HuH-7.5 (cell line): ENCODE measurements around the gene SAV1.
"Not testable (repeated sequence)": the region's sequence is repeated elsewhere in the genome, so short reads cannot be mapped to it uniquely, and the experiment has no call there.

Experiments used
- DNase-seq: peaks from one replicate; pipeline ENCODE4 v3.0.0; 2011; ENCODE audit warnings: low spot score

Gene SAV1

GRCh38 chr14:50665300-50665699 is 2.8 kb downstream of the SAV1 start:
- not testable (repeated sequence) for DNase-seq

- DNase-seq, result not testable (repeated sequence)
Observed at GRCh38 chr14:50664579-50664978, 3.5 kb downstream of the SAV1 start.

- DNase-seq, result no peak
Observed at GRCh38 chr14:50659327-50659974, 8.7 kb downstream of the SAV1 start.

GRCh38 chr14:50658203-50658602 is 9.9 kb downstream of the SAV1 start:
- DNase-seq, result no peak

- no peak for DNase-seq
Observed at GRCh38 chr14:50657753-50658152, 10.4 kb downstream of the SAV1 start.

GRCh38 chr14:50656776-50657175 is 11.3 kb downstream of the SAV1 start:
- no peak for DNase-seq

GRCh38 chr14:50649691-50650090 is 18.4 kb downstream of the SAV1 start:
- DNase-seq, result no peak

- DNase-seq, result no peak
Observed at GRCh38 chr14:50647753-50648152, 20.4 kb downstream of the SAV1 start.

- no peak for DNase-seq
Observed at GRCh38 chr14:50647282-50647681, 20.8 kb downstream of the SAV1 start.

- DNase-seq, result no peak
Observed at GRCh38 chr14:50635141-50635540, 33.0 kb downstream of the SAV1 start.

GRCh38 chr14:50633954-50634353 is 34.2 kb downstream of the SAV1 start:
- no peak for DNase-seq

GRCh38 chr14:50631408-50631821 is 36.7 kb downstream of the SAV1 start:
- no peak for DNase-seq

- DNase-seq, result not testable (repeated sequence)
Observed at GRCh38 chr14:50624947-50625346, 43.2 kb downstream of the SAV1 start.

- DNase-seq, result no peak
Observed at GRCh38 chr14:50624447-50624846, 43.7 kb downstream of the SAV1 start.

GRCh38 chr14:50622978-50623377 is 45.1 kb downstream of the SAV1 start:
- DNase-seq, result no peak

GRCh38 chr14:50620341-50620740 is 47.8 kb downstream of the SAV1 start:
- no peak for DNase-seq

GRCh38 chr14:50619569-50620141 is 48.5 kb downstream of the SAV1 start:
- DNase-seq, result no peak

GRCh38 chr14:50616275-50616674 is 51.8 kb downstream of the SAV1 start:
- DNase-seq, result no peak

GRCh38 chr14:50615552-50615951 is 52.6 kb downstream of the SAV1 start:
- no peak for DNase-seq

GRCh38 chr14:50615056-50615455 is 53.0 kb downstream of the SAV1 start:
- no peak for DNase-seq

- no peak for DNase-seq
Observed at GRCh38 chr14:50612806-50613205, 55.3 kb downstream of the SAV1 start.

GRCh38 chr14:50610465-50610864 is 57.6 kb downstream of the SAV1 start:
- DNase-seq, result no peak

- no peak for DNase-seq
Observed at GRCh38 chr14:50608302-50608851, 59.7 kb downstream of the SAV1 start.

- DNase-seq, result no peak
Observed at GRCh38 chr14:50607761-50608160, 60.3 kb downstream of the SAV1 start.
